Chondrocyte (in vitro differentiated cells): ENCODE data around the gene DGKH. TPM values are rescaled to one million over a fixed set of nuclear protein-coding genes. Genes with fewer than 3 reads are reported as not detected.

ENCODE experiments used
- DNase-seq: peaks from one replicate; pipeline ENCODE4 v3.0.0; 2021; ENCODE audit warnings: mixed read lengths, low spot score
- H3K27ac Mint-ChIP-seq: one replicate; pipeline ENCODE4 v1.8.0; 2021; ENCODE audit warnings: mild to moderate bottlenecking, moderate library complexity, mixed read lengths; ENCODE audit not compliant: unreplicated experiment
- H3K27me3 Mint-ChIP-seq: 2 replicates; pipeline ENCODE4 v1.8.0; 2021; ENCODE audit warnings: low read depth, mixed read lengths
- H3K36me3 Mint-ChIP-seq: 2 replicates; pipeline ENCODE4 v1.8.0; 2021; ENCODE audit warnings: low read depth, mixed read lengths
- H3K4me1 Mint-ChIP-seq: 2 replicates; pipeline ENCODE4 v1.8.0; 2021; ENCODE audit warnings: low read depth, mild to moderate bottlenecking, mixed read lengths
- H3K4me3 Mint-ChIP-seq: one replicate; pipeline ENCODE4 v1.8.0; 2021; ENCODE audit warnings: mild to moderate bottlenecking, moderate library complexity, mixed read lengths; ENCODE audit not compliant: unreplicated experiment
- H3K9me3 Mint-ChIP-seq: 2 replicates; pipeline ENCODE4 v1.8.0; 2021; ENCODE audit warnings: low read depth, mixed read lengths
- total RNA-seq: library from RNA; stranded (reverse); gene quantifications from 3 replicates; pipeline ENCODE4 v1.2.1, GENCODE V29; 2021
- TF ChIP-seq, protein P1 (sequence below): fragments of 200-600 bp; sonication (generic); IDR thresholded peaks from 2 replicates; pipeline ENCODE4 v1.5.0; 2021; ENCODE audit warnings: antibody characterized with exemption, mild to moderate bottlenecking, moderate library complexity

The DGKH gene
- total RNA-seq, 1 donor from 2014 or later: 14.7 TPM

GRCh38 chr13:42116225-42116624, 67.8 kb downstream of the DGKH start:
- no peaks in the 10 kb centered on the region for H3K9me3 Mint-ChIP-seq
- H3K4me3 Mint-ChIP-seq: no peak overlapping the region
- H3K4me1 Mint-ChIP-seq: peaks cover 26% of the 10 kb centered on the region
- H3K36me3 Mint-ChIP-seq: no peaks in the 10 kb centered on the region
- no peak for DNase-seq
- TF ChIP-seq, protein P1, sequence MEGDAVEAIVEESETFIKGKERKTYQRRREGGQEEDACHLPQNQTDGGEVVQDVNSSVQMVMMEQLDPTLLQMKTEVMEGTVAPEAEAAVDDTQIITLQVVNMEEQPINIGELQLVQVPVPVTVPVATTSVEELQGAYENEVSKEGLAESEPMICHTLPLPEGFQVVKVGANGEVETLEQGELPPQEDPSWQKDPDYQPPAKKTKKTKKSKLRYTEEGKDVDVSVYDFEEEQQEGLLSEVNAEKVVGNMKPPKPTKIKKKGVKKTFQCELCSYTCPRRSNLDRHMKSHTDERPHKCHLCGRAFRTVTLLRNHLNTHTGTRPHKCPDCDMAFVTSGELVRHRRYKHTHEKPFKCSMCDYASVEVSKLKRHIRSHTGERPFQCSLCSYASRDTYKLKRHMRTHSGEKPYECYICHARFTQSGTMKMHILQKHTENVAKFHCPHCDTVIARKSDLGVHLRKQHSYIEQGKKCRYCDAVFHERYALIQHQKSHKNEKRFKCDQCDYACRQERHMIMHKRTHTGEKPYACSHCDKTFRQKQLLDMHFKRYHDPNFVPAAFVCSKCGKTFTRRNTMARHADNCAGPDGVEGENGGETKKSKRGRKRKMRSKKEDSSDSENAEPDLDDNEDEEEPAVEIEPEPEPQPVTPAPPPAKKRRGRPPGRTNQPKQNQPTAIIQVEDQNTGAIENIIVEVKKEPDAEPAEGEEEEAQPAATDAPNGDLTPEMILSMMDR: no peak
- no peak overlapping the region for H3K27ac Mint-ChIP-seq
- H3K27me3 Mint-ChIP-seq: no peaks in the 10 kb centered on the region

DNA sequence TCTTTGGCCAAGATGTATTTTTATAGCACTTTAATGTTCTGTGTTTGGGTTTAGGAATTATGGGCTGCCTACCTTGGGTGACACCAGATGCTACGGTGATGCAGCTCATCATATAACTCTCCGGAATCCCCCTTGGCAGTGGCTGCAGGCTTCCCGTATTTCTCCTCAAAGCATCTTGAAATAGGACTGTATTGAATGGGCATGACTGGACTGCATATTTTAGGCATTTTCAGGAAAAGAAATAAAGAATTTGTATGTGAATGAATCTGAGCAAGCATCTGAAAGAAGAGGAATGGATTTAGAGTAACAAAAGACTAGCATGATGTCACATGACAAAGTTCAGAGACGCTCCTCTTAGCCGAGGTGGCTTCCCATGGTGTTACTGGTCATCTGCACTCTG, 70.6 kb downstream of the DGKH start:
- Mint-ChIP-seq H3K27me3 (no peaks in the 10 kb centered on the region), H3K9me3 (no peaks in the 10 kb centered on the region), H3K36me3 (no peaks in the 10 kb centered on the region), H3K4me3 (no peak overlapping the region), H3K4me1 (peaks cover 18% of the 10 kb centered on the region), H3K27ac (no peak overlapping the region)
- TF ChIP-seq, protein P1: no peak
- DNase-seq: no peak

GRCh38 chr13:42119875-42120274, 71.4 kb downstream of the DGKH start:
- TF ChIP-seq, protein P1: no peak
- Mint-ChIP-seq H3K4me1 (peaks cover 16% of the 10 kb centered on the region), H3K27ac (no peak overlapping the region), H3K9me3 (no peaks in the 10 kb centered on the region), H3K36me3 (no peaks in the 10 kb centered on the region), H3K27me3 (no peaks in the 10 kb centered on the region), H3K4me3 (no peak overlapping the region)
- no peak for DNase-seq

GRCh38 chr13:42123600-42123999, 75.2 kb downstream of the DGKH start:
- TF ChIP-seq, protein P1: no peak
- no peaks in the 10 kb centered on the region for H3K27me3 Mint-ChIP-seq
- no peak for DNase-seq
- H3K4me3 Mint-ChIP-seq: no peak overlapping the region
- peaks cover 4% of the 10 kb centered on the region for H3K4me1 Mint-ChIP-seq
- no peak overlapping the region for H3K27ac Mint-ChIP-seq
- no peaks in the 10 kb centered on the region for H3K9me3 Mint-ChIP-seq
- peaks cover 6% of the 10 kb centered on the region for H3K36me3 Mint-ChIP-seq

DNA sequence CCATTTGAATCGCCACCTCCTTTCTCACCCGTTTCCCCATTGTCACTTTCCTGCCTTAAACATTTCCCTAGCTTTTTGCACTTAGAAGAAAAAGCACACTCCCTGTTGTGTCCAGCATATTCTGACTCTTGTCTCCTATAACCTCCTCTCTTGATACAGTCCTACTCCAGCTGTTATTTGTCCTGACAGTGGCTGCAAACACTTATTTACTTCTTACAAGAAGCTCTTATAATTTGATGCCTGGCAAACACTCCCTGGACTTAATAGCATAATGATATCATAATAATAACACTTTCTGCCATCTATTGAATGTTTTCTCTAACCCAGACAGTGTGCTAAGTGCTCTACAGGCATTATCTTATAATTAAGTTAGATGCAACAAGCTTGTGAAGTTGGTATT, 76.6 kb downstream of the DGKH start:
- no peak overlapping the region for H3K4me3 Mint-ChIP-seq
- peaks cover 6% of the 10 kb centered on the region for H3K36me3 Mint-ChIP-seq
- TF ChIP-seq, protein P1: no peak
- no peaks in the 10 kb centered on the region for H3K4me1 Mint-ChIP-seq
- H3K27ac Mint-ChIP-seq: no peak overlapping the region
- no peaks in the 10 kb centered on the region for H3K9me3 Mint-ChIP-seq
- DNase-seq: no peak
- H3K27me3 Mint-ChIP-seq: no peaks in the 10 kb centered on the region
